GM12878 (cell line): ENCODE results near the gene FDXACB1. TPM values are rescaled to one million over a fixed set of nuclear protein-coding genes. Genes with fewer than 3 reads are reported as not detected.

Experiments used
- ATAC-seq: fragments of 200-7000 bp; cut with Tn5 transposase; 3 replicates; pipeline ENCODE4 v1.9.1; 2020; ENCODE audit warnings: mild to moderate bottlenecking, moderate library complexity
- BruUV-seq: library from RNA; stranded (reverse); fragments of 400-500 nt; replicated peaks from 2 replicates; lab custom pipeline; 2021; lab: Mats Ljungman, UMichigan
- CTCF ChIA-PET: fragments of 300-600 bp; sonication (Branson Sonifier 250); formaldehyde crosslinking; extraction: SDS; loops from one replicate; lab custom pipeline; 2021; ENCODE audit warnings: inconsistent platforms; lab: Yijun Ruan, JAX
- POLR2A ChIA-PET: fragments of 350-600 bp; formaldehyde crosslinking; extraction: SDS; loops from one replicate; lab custom pipeline; 2021; ENCODE audit warnings: inconsistent platforms; lab: Charles Lee
- RAD21 ChIA-PET: fragments of 300-600 bp; sonication (Branson Sonifier 250); formaldehyde crosslinking; loops from one replicate; lab custom pipeline; 2023; ENCODE audit warnings: antibody characterized with exemption; ENCODE audit not compliant: unreplicated experiment; lab: Charles Lee
- SMC1A ChIA-PET: fragments of 300-600 bp; sonication (Branson Sonifier 250); formaldehyde crosslinking; loops from one replicate; lab custom pipeline; 2023; ENCODE audit not compliant: unreplicated experiment, uncharacterized antibody; lab: Charles Lee
- DNase-seq: peaks from one replicate; pipeline ENCODE4 v3.0.0-alpha.2; 2011; ENCODE audit warnings: low read depth, low spot score
- FAIRE-seq: peaks from 3 replicates; lab custom pipeline; 2011; peaks lifted over from hg19 to GRCh38; lab: Jason Lieb, UNC
- H2AFZ ChIP-seq: 2 replicates; pipeline ENCODE4 v1.6.0; 2011; ENCODE audit warnings: low read depth, low read length, control low read depth; ENCODE audit not compliant: control insufficient read depth
- H3K27ac ChIP-seq: 2 replicates; pipeline ENCODE4 v1.5.1; 2011; ENCODE audit warnings: control low read depth; ENCODE audit not compliant: control insufficient read depth, insufficient read depth
- H3K27me3 ChIP-seq, 2 experiments: replicated peaks in 1 of 2; 2 replicates each; pipeline versions ENCODE4 v1.6.0 to v1.6.1; 2011; ENCODE audit warnings: low read length in 1 of 2; ENCODE audit not compliant: control insufficient read depth in 2 of 2, insufficient read depth in 2 of 2
- H3K36me3 ChIP-seq, 2 experiments: 2 replicates each; pipeline ENCODE4 v1.5.1; 2011; ENCODE audit warnings: low read length in 1 of 2; ENCODE audit not compliant: control insufficient read depth in 2 of 2, insufficient read depth in 2 of 2
- H3K4me1 ChIP-seq: 2 replicates; pipeline ENCODE4 v1.6.1; 2011; ENCODE audit warnings: mild to moderate bottlenecking, low read length, moderate library complexity, mixed read lengths; ENCODE audit not compliant: control insufficient read depth, insufficient read depth
- H3K4me2 ChIP-seq: 2 replicates; pipeline ENCODE4 v1.6.0; 2011; ENCODE audit warnings: control low read depth; ENCODE audit not compliant: control insufficient read depth, insufficient read depth
- H3K4me3 ChIP-seq: fragments of 200-600 bp; sonication (generic); 2 replicates; pipeline ENCODE4 v1.5.1; 2016
- H3K79me2 ChIP-seq: 2 replicates; pipeline ENCODE4 v1.6.0; 2011; ENCODE audit warnings: low read length; ENCODE audit not compliant: control insufficient read depth, insufficient read depth
- H3K9ac ChIP-seq: 2 replicates; pipeline ENCODE4 v1.8.0; 2011; ENCODE audit warnings: low read length, control low read depth, mixed read lengths; ENCODE audit not compliant: control insufficient read depth, insufficient read depth
- H3K9me3 ChIP-seq: replicated peaks from 3 replicates; pipeline ENCODE4 v1.5.1; 2011; ENCODE audit warnings: mild to moderate bottlenecking, low read length; ENCODE audit not compliant: control insufficient read depth, insufficient read depth
- H4K20me1 ChIP-seq: 2 replicates; pipeline ENCODE4 v1.6.0; 2011; ENCODE audit not compliant: control insufficient read depth, insufficient read depth
- ATF7 ChIP-seq: fragments of 450-650 bp; IDR thresholded peaks from 2 replicates; pipeline ENCODE4 v1.6.1; 2016; ENCODE audit warnings: low read depth, mild to moderate bottlenecking
- BHLHE40 ChIP-seq, 2 experiments: fragments of 450-650 bp in 1 of 2; IDR thresholded peaks; 2 replicates each; pipeline ENCODE4 v1.6.1; 2011 to 2017; ENCODE audit warnings: low read depth in 2 of 2, borderline replicate concordance in 1 of 2, improper control_type of control experiment in 1 of 2, low read length in 1 of 2, mild to moderate bottlenecking in 1 of 2
- CREB1 ChIP-seq: IDR thresholded peaks from 2 replicates; pipeline ENCODE4 v1.6.1; 2012; ENCODE audit warnings: low read depth, mild to moderate bottlenecking, inconsistent platforms
- JUND ChIP-seq: IDR thresholded peaks from 2 replicates; pipeline ENCODE4 v1.6.1; 2012; ENCODE audit warnings: low read depth, mild to moderate bottlenecking, low read length, improper control_type of control experiment, moderate library complexity
- MEF2A ChIP-seq: IDR thresholded peaks from 2 replicates; pipeline ENCODE4 v1.6.1; 2011; ENCODE audit warnings: low read depth, mild to moderate bottlenecking, low read length, moderate library complexity; ENCODE audit not compliant: insufficient read depth
- NFIC ChIP-seq: IDR thresholded peaks from 2 replicates; pipeline ENCODE4 v1.6.1; 2012; ENCODE audit warnings: low read depth, mild to moderate bottlenecking, inconsistent platforms, low read length, moderate library complexity
- NFXL1 ChIP-seq: fragments of 450-650 bp; IDR thresholded peaks from 2 replicates; pipeline ENCODE4 v1.6.1; 2017; ENCODE audit warnings: antibody characterized with exemption, mild to moderate bottlenecking, borderline replicate concordance
- NR2C1 ChIP-seq: fragments of 450-650 bp; IDR thresholded peaks from 2 replicates; pipeline ENCODE4 v1.6.1; 2017; ENCODE audit warnings: antibody characterized with exemption, mild to moderate bottlenecking, moderate library complexity
- POLR2A ChIP-seq: IDR thresholded peaks from 2 replicates; pipeline ENCODE4 v1.6.1; 2011; ENCODE audit warnings: low read depth, mild to moderate bottlenecking, low read length
- RBBP5 ChIP-seq: fragments of 200-600 bp; sonication (generic); conservative IDR thresholded peaks from 2 replicates; pipeline ENCODE4 v1.6.1; 2016
- SPI1 ChIP-seq: IDR thresholded peaks from 2 replicates; pipeline ENCODE4 v1.6.1; 2011; ENCODE audit warnings: low read depth, mild to moderate bottlenecking, low read length, moderate library complexity, borderline replicate concordance; ENCODE audit not compliant: insufficient read depth
- TAF1 ChIP-seq: IDR thresholded peaks from 2 replicates; pipeline ENCODE4 v1.6.1; 2011; ENCODE audit warnings: mild to moderate bottlenecking, low read depth, low read length, borderline replicate concordance
- TBL1XR1 ChIP-seq: IDR thresholded peaks from 2 replicates; pipeline ENCODE4 v1.6.1; 2012; ENCODE audit warnings: low read depth, low read length, improper control_type of control experiment
- TCF7 ChIP-seq: IDR thresholded peaks from 2 replicates; pipeline ENCODE4 v1.6.1; 2014; ENCODE audit warnings: antibody characterized with exemption, borderline replicate concordance
- YY1 ChIP-seq: IDR thresholded peaks from 2 replicates; pipeline ENCODE4 v1.6.1; 2011; ENCODE audit warnings: low read depth, mild to moderate bottlenecking, low read length
- ZNF207 ChIP-seq: fragments of 450-650 bp; IDR thresholded peaks from 2 replicates; pipeline ENCODE4 v1.6.1; 2014; ENCODE audit warnings: antibody characterized with exemption, mild to moderate bottlenecking, borderline replicate concordance
- ZNF217 ChIP-seq: fragments of 450-650 bp; IDR thresholded peaks from 2 replicates; pipeline ENCODE4 v1.6.1; 2017; ENCODE audit warnings: antibody characterized with exemption, mild to moderate bottlenecking
- WGBS: methylation state at CpG from one replicate; pipeline ENCODE4 v1.1.6; 2016; ENCODE audit warnings: low lambda C conversion rate; ENCODE audit not compliant: insufficient replicate concordance, insufficient coverage; ENCODE audit errors: missing lambda C conversion rate; 5-methylcytosine and 5-hydroxymethylcytosine counted together
- in situ Hi-C: fragments of 300-500 bp; cut with MboI; formaldehyde crosslinking; loops from 9 replicates; pipeline ENCODE4 v1.14.3; 2018; ENCODE audit warnings: mixed read lengths
- intact Hi-C: fragments of 100-400 bp; cut with micrococcal nuclease; formaldehyde crosslinking; loops from one replicate; pipeline ENCODE4 v1.14.2; 2022; ENCODE audit not compliant: unreplicated experiment
- polyA plus RNA-seq, 11 experiments: library from polyadenylated mRNA; depleted of rRNA in 4 of 11; unstranded in 6 of 11; stranded (reverse) in 5 of 11; fragments of >200 nt; fragmentation: Nextera tagmentation in 4 of 11; fragmentation: Illumina TruSeq in 1 of 11; extraction: Ambion mirVana in 4 of 11; extraction: Trizol in 1 of 11; gene quantifications; 1 replicate in 1 of 11; 2 replicates in 10 of 11; pipeline versions ENCODE4 v1.2.1 to v1.2.3, GENCODE V29; 2011 to 2016; ENCODE audit warnings: inconsistent platforms in 2 of 11, missing spikeins in 2 of 11, low read depth in 1 of 11
- total RNA-seq, 4 experiments: library from RNA; depleted of rRNA in 3 of 4; stranded (reverse); fragments of >200 nt in 3 of 4; fragmentation: Illumina TruSeq in 1 of 4; extraction: Trizol in 1 of 4; gene quantifications; 2 replicates each; pipeline versions ENCODE4 v1.2.1 to v1.2.3, GENCODE V29; 2013 to 2021
- TF ChIP-seq, protein P1 (sequence below): fragments of 450-650 bp; IDR thresholded peaks from 2 replicates; pipeline ENCODE4 v1.6.1; 2017; ENCODE audit warnings: mild to moderate bottlenecking, low read depth, inconsistent platforms; ENCODE audit not compliant: poor library complexity, severe bottlenecking

FDXACB1 gene
- total and polyA plus RNA-seq, 10 of the 15 experiments (the other 5 are each of a cell fraction or from before 2014, with no cell fraction given), result 7.4 to 13.3 (median 9.7) TPM

- ChIA-PET CTCF (interaction anchor here (0.7 to 2.1 kb wide), 12 partner anchors 8 to 293 kb away, joined by 3 to 8 read pairs (median 3); partner anchors contain the start of gene ALG9), RAD21 (no interaction called here), SMC1A (interaction anchor here (0.6 to 1.7 kb wide), 6 partner anchors 8 to 277 kb away, joined by 3 to 8 read pairs (median 4); partner anchors contain the start of genes ALG9 and PPP2R1B), POLR2A (no interaction called here)
- in situ Hi-C loops, result no loop called here
- intact Hi-C loops, result no loop called here
- no peak overlapping the region for H3K9ac ChIP-seq
- no peak for TF ChIP-seq POLR2A
- TF ChIP-seq SPI1, result no peak
- TF ChIP-seq NFIC, result no peak
- TF ChIP-seq BHLHE40 (IDR thresholded peaks at IDR 0.05; ENCODE audit: borderline replicate concordance in 1 of 2, low read depth in 2 of 2, low read length in 1 of 2), result no peak
- no peak overlapping the region for H2AFZ ChIP-seq
- ATAC-seq (no peak), DNase-seq (no peak), FAIRE-seq (no peak)
- no peaks in the 10 kb centered on the region for H3K27me3 ChIP-seq
- 86% methylated on average over 8 of the region's 8 CpGs for WGBS
- H3K4me3 ChIP-seq, result no peak overlapping the region
- H3K4me2 ChIP-seq, result no peak overlapping the region
- H4K20me1 ChIP-seq, result no peaks in the 10 kb centered on the region
- no peaks in the 10 kb centered on the region for H3K4me1 ChIP-seq
- no peaks in the 10 kb centered on the region; a peak in 1 of 4 replicates for H3K36me3 ChIP-seq
- H3K27ac ChIP-seq, result no peak overlapping the region
- no peaks in the 10 kb centered on the region for H3K9me3 ChIP-seq
- no TSS peak for BruUV-seq
- no peaks in the 10 kb centered on the region for H3K79me2 ChIP-seq
Measured at GRCh38 chr11:111851067-111851466, 27.9 kb downstream of the FDXACB1 start.

GRCh38 chr11:111849631-111850030 lies 29.3 kb downstream of the FDXACB1 start:
- Histone ChIP-seq H3K9ac (no peak overlapping the region), H3K4me2 (no peak overlapping the region), H2AFZ (no peak overlapping the region), H3K79me2 (no peaks in the 10 kb centered on the region), H3K4me1 (no peaks in the 10 kb centered on the region), H3K36me3 (no peaks in the 10 kb centered on the region; a peak in 1 of 4 replicates), H3K27me3 (no peaks in the 10 kb centered on the region), H3K9me3 (no peaks in the 10 kb centered on the region), H3K4me3 (no peak overlapping the region), H3K27ac (no peak overlapping the region), H4K20me1 (no peaks in the 10 kb centered on the region)
- no peak for FAIRE-seq
- intact Hi-C loops (loop anchor here (10.0 kb wide), 1 partner anchor 395 kb away; no protein-coding TSS in a partner anchor), in situ Hi-C loops (no loop called here)
- no TSS peak for BruUV-seq
- no peak for DNase-seq
- ChIA-PET RAD21 (no interaction called here), SMC1A (interaction anchor here (0.7 to 1.1 kb wide), 2 partner anchors 8 to 61 kb away, joined by 3 to 4 read pairs; no protein-coding TSS in a partner anchor), POLR2A (interaction anchor here (0.9 kb wide), 1 partner anchor 118 kb away, joined by 3 read pairs; no protein-coding TSS in a partner anchor), CTCF (interaction anchor here (1.2 to 1.6 kb wide), 4 partner anchors 8 to 252 kb away, joined by 3 to 4 read pairs (median 3); partner anchors contain the start of gene ALG9)
- ATAC-seq, result no peak
- 100% methylated on average over 3 of the region's 3 CpGs for WGBS
- TF ChIP-seq CREB1, result no peak
- TF ChIP-seq JUND, result no peak
- no peak for TF ChIP-seq MEF2A
- no peak for TF ChIP-seq ATF7
- no peak for TF ChIP-seq TBL1XR1
- TF ChIP-seq ZNF217, result no peak
- no peak for TF ChIP-seq ZNF207
- TF ChIP-seq NR2C1, result no peak
- TF ChIP-seq YY1, result no peak
- TF ChIP-seq, protein P1, sequence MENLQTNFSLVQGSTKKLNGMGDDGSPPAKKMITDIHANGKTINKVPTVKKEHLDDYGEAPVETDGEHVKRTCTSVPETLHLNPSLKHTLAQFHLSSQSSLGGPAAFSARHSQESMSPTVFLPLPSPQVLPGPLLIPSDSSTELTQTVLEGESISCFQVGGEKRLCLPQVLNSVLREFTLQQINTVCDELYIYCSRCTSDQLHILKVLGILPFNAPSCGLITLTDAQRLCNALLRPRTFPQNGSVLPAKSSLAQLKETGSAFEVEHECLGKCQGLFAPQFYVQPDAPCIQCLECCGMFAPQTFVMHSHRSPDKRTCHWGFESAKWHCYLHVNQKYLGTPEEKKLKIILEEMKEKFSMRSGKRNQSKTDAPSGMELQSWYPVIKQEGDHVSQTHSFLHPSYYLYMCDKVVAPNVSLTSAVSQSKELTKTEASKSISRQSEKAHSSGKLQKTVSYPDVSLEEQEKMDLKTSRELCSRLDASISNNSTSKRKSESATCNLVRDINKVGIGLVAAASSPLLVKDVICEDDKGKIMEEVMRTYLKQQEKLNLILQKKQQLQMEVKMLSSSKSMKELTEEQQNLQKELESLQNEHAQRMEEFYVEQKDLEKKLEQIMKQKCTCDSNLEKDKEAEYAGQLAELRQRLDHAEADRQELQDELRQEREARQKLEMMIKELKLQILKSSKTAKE, result no peak
- no peak for TF ChIP-seq RBBP5
- TF ChIP-seq TCF7, result no peak
- no peak for TF ChIP-seq NFXL1
- no peak for TF ChIP-seq TAF1
